ENCODE data around the gene CYP8B1. TPM values are rescaled to one million over a fixed set of nuclear protein-coding genes. Genes with fewer than 3 reads are reported as not detected.

CYP8B1 gene
- total and polyA plus RNA-seq, 9 of the 15 experiments (the other 6 are each of a cell fraction or from before 2014, with no cell fraction given), result 0.04 TPM; not detected in 8

GRCh38 chr3:42827023-42827422 is 48.7 kb downstream of the CYP8B1 start:
- no peak overlapping the region for H2AFZ ChIP-seq (ENCODE audit: low read depth, low read length)
- no peaks in the 10 kb centered on the region for H3K4me1 ChIP-seq (replicated peaks in 1 of 2; ENCODE audit: control insufficient read depth in 2 of 2, insufficient read depth in 2 of 2, low read length in 2 of 2)
- H3K79me2 ChIP-seq (ENCODE audit: control insufficient read depth, insufficient read depth, low read length), result no peaks in the 10 kb centered on the region
- CTCF ChIA-PET (ENCODE audit: low intra/inter-chr PET ratio), result no interaction called here
- H4K20me1 ChIP-seq (replicated peaks; ENCODE audit: control insufficient read depth, insufficient read depth, low read length), result no peaks in the 10 kb centered on the region
- H3K4me3 ChIP-seq, result no peak overlapping the region
- POLR2A ChIA-PET, result no interaction called here
- no peak overlapping the region for H3K27ac ChIP-seq (ENCODE audit: extremely low read depth, low read depth, low read length)
- no TSS peak for BruUV-seq (replicated peaks)
- intact Hi-C loops (cut with micrococcal nuclease), result no loop called here
- ATAC-seq (no peak), FAIRE-seq (no peak), DNase-seq (ENCODE audit: extremely low read depth in 1 of 4, low spot score in 3 of 4) (no peak)
- in situ Hi-C loops (cut with MboI), result loop anchor here (5.0 kb wide), 1 partner anchor 45 kb away; no protein-coding TSS in a partner anchor
- 0 out of 5 replicates have a peak, but pooled peaks cover 0 to 2% of the 10 kb centered on the region in 2 experiments for H3K27me3 ChIP-seq (ENCODE audit: control insufficient read depth in 2 of 2, insufficient read depth in 2 of 2, low read length in 2 of 2)
- H3K4me2 ChIP-seq (ENCODE audit: insufficient read depth, low read length), result no peak overlapping the region
- H3K9me1 ChIP-seq (ENCODE audit: control insufficient read depth, insufficient read depth, low read length), result no peaks in the 10 kb centered on the region
- H3K36me3 ChIP-seq (ENCODE audit: control insufficient read depth, insufficient read depth, low read length), result no peaks in the 10 kb centered on the region
- TF ChIP-seq SIX5 (IDR thresholded peaks at IDR 0.05; ENCODE audit: borderline replicate concordance in 1 of 2, insufficient read depth in 1 of 2, low read depth in 1 of 2, low read length in 2 of 2), result no peak
- no peak for TF ChIP-seq SPI1 (IDR thresholded peaks at IDR 0.05; ENCODE audit: borderline replicate concordance, low read depth, low read length)
- TF ChIP-seq ZEB2 (IDR thresholded peaks at IDR 0.05), result no peak
- TF ChIP-seq DMBX1 (CRISPR knock-in tag; IDR thresholded peaks at IDR 0.05; ENCODE audit: borderline replicate concordance), result no peak
- TF ChIP-seq ZNF197 (CRISPR knock-in tag; IDR thresholded peaks at IDR 0.05; ENCODE audit: low read depth), result no peak
- TF ChIP-seq IRF1 (CRISPR knock-in tag; IDR thresholded peaks at IDR 0.05; ENCODE audit: borderline replicate concordance), result no peak
- TF ChIP-seq CXXC5 (CRISPR knock-in tag; IDR thresholded peaks at IDR 0.05), result no peak
- no peak for TF ChIP-seq CTCF (IDR thresholded peaks at IDR 0.05 in 2 of 3, conservative IDR thresholded peaks at IDR 0.05 in 1 of 3; ENCODE audit: insufficient read depth in 2 of 3, low read depth in 1 of 3, low read length in 3 of 3)
- no peak for TF ChIP-seq YBX1 (IDR thresholded peaks at IDR 0.05)
- no peak for TF ChIP-seq ZNF143 (CRISPR knock-in tag; IDR thresholded peaks at IDR 0.05)
- TF ChIP-seq LARP7 (IDR thresholded peaks at IDR 0.05), result no peak
- TF ChIP-seq PHF20 (IDR thresholded peaks at IDR 0.05; ENCODE audit: partially characterized antibody), result no peak
- TF ChIP-seq ZMIZ1 (IDR thresholded peaks at IDR 0.05; ENCODE audit: low read depth in 2 of 2, low read length in 2 of 2), result no peak
- no peak for TF ChIP-seq CREB1 (IDR thresholded peaks at IDR 0.05)
- TF ChIP-seq CREB1 (CRISPR knock-in tag; IDR thresholded peaks at IDR 0.05), result no peak
- TF ChIP-seq GTF2B (IDR thresholded peaks at IDR 0.05; ENCODE audit: extremely low read depth, insufficient read length), result no peak
- no peak overlapping the region for H3K9ac ChIP-seq (ENCODE audit: insufficient read depth in 1 of 2, low read depth in 2 of 2, low read length in 2 of 2)
- no peaks in the 10 kb centered on the region for H3K9me3 ChIP-seq (replicated peaks; ENCODE audit: control insufficient read depth, insufficient read depth, low read depth, low read length)

All from K562 (cell line).